Ascending aorta (tissue), 2 donors: ENCODE results near the gene LRP8. TPM values are rescaled to one million over a fixed set of nuclear protein-coding genes. Genes with fewer than 3 reads are reported as not detected.

Source experiments
- DNase-seq, 2 donors: peaks; one replicate each; pipeline ENCODE4 v3.0.0-alpha.2; 2019; ENCODE audit warnings: low spot score in 2 of 2
- H3K27ac ChIP-seq, 2 donors: fragments of 200-600 bp; sonication (generic); one replicate each; pipeline ENCODE4 v1.5.1; 2016 to 2017; ENCODE audit warnings: mild to moderate bottlenecking in 1 of 2
- H3K27me3 ChIP-seq: fragments of 200-600 bp; sonication (generic); one replicate; pipeline ENCODE4 v1.5.1; 2017
- H3K36me3 ChIP-seq, 2 donors: fragments of 200-600 bp; sonication (generic); one replicate each; pipeline ENCODE4 v1.5.1; 2016
- H3K4me1 ChIP-seq, 2 donors: fragments of 200-600 bp; sonication (generic); one replicate each; pipeline ENCODE4 v1.5.1; 2016 to 2017; ENCODE audit warnings: mild to moderate bottlenecking in 1 of 2
- H3K4me3 ChIP-seq, 2 donors: fragments of 200-600 bp; sonication (generic); one replicate each; pipeline ENCODE4 v1.5.1; 2016 to 2017; ENCODE audit warnings: mild to moderate bottlenecking in 1 of 2
- H3K9me3 ChIP-seq, 2 donors: fragments of 200-600 bp; sonication (generic); one replicate each; pipeline ENCODE4 v1.5.1; 2016
- intact Hi-C: fragments of 100-400 bp; cut with DNase I; formaldehyde crosslinking; loops from one replicate; pipeline ENCODE4 v1.15.1; 2023
- total RNA-seq: library from RNA; depleted of rRNA; stranded (reverse); fragments of >200 nt; gene quantifications from one replicate; pipeline ENCODE4 v1.1.0, GENCODE V29; 2016
- TF ChIP-seq, protein P1 (sequence below), 3 experiments: fragments of 200-600 bp in 2 of 3; fragments of 450-650 bp in 1 of 3; sonication (generic) in 2 of 3; IDR thresholded peaks; one replicate each; pipeline ENCODE4 v1.5.1; 2016 to 2019; ENCODE audit warnings: antibody characterized with exemption in 3 of 3, mild to moderate bottlenecking in 1 of 3, moderate library complexity in 1 of 3

LRP8 gene
- total RNA-seq, 1 donor from 2014 or later, result 10.0 TPM

GRCh38 chr1:53373246-53373645 is 45.4 kb upstream of the LRP8 start:
- Histone ChIP-seq H3K4me1 (no peaks in the 10 kb centered on the region), H3K4me3 (no peak overlapping the region), H3K9me3 (no peaks in the 10 kb centered on the region), H3K36me3 (no peaks in the 10 kb centered on the region), H3K27ac (no peak overlapping the region), H3K27me3 (no peaks in the 10 kb centered on the region)
- TF ChIP-seq, protein P1, sequence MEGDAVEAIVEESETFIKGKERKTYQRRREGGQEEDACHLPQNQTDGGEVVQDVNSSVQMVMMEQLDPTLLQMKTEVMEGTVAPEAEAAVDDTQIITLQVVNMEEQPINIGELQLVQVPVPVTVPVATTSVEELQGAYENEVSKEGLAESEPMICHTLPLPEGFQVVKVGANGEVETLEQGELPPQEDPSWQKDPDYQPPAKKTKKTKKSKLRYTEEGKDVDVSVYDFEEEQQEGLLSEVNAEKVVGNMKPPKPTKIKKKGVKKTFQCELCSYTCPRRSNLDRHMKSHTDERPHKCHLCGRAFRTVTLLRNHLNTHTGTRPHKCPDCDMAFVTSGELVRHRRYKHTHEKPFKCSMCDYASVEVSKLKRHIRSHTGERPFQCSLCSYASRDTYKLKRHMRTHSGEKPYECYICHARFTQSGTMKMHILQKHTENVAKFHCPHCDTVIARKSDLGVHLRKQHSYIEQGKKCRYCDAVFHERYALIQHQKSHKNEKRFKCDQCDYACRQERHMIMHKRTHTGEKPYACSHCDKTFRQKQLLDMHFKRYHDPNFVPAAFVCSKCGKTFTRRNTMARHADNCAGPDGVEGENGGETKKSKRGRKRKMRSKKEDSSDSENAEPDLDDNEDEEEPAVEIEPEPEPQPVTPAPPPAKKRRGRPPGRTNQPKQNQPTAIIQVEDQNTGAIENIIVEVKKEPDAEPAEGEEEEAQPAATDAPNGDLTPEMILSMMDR (IDR thresholded peaks at IDR 0.05), result no peak
- intact Hi-C loops, result no loop called here
- peak in 1 of 2 donors; percentile 30 for DNase-seq

- TF ChIP-seq, protein P1 (IDR thresholded peaks at IDR 0.05), result no peak
- Histone ChIP-seq H3K4me1 (no peaks in the 10 kb centered on the region), H3K4me3 (no peak overlapping the region), H3K27me3 (no peaks in the 10 kb centered on the region), H3K27ac (no peak overlapping the region), H3K36me3 (no peaks in the 10 kb centered on the region), H3K9me3 (no peaks in the 10 kb centered on the region)
- intact Hi-C loops, result no loop called here
- DNase-seq, result peak in 1 of 2 donors; percentile 56
Measured at GRCh38 chr1:53372501-53372951, 44.7 kb upstream of the LRP8 start.

- Histone ChIP-seq H3K27ac (no peak overlapping the region), H3K27me3 (no peaks in the 10 kb centered on the region), H3K4me1 (no peaks in the 10 kb centered on the region), H3K4me3 (no peak overlapping the region), H3K9me3 (no peaks in the 10 kb centered on the region), H3K36me3 (no peaks in the 10 kb centered on the region)
- TF ChIP-seq, protein P1 (IDR thresholded peaks at IDR 0.05), result no peak
- no peak for DNase-seq
- intact Hi-C loops, result no loop called here
Measured at GRCh38 chr1:53371851-53372250, 44.0 kb upstream of the LRP8 start.

GRCh38 chr1:53371121-53371666 is 43.3 kb upstream of the LRP8 start:
- H3K27me3 ChIP-seq, result no peaks in the 10 kb centered on the region
- H3K9me3 ChIP-seq, result no peaks in the 10 kb centered on the region
- H3K27ac ChIP-seq, result no peak overlapping the region
- peak in 1 of 2 donors; percentile 61 for DNase-seq
- TF ChIP-seq, protein P1 (IDR thresholded peaks at IDR 0.05), result no peak
- intact Hi-C loops, result no loop called here
- H3K4me1 ChIP-seq, result no peaks in the 10 kb centered on the region
- no peaks in the 10 kb centered on the region for H3K36me3 ChIP-seq
- no peak overlapping the region for H3K4me3 ChIP-seq

- TF ChIP-seq, protein P1 (IDR thresholded peaks at IDR 0.05), result no peak
- Histone ChIP-seq H3K4me1 (no peaks in the 10 kb centered on the region), H3K4me3 (no peak overlapping the region), H3K9me3 (no peaks in the 10 kb centered on the region), H3K27me3 (no peaks in the 10 kb centered on the region), H3K36me3 (no peaks in the 10 kb centered on the region), H3K27ac (no peak overlapping the region)
- DNase-seq, result peak in 1 of 2 donors; percentile 56
- intact Hi-C loops, result no loop called here
Measured at GRCh38 chr1:53370369-53370961, 42.6 kb upstream of the LRP8 start.
